IMR-90 (cell line): ENCODE data around the gene GSKIP. TPM values are rescaled to one million over a fixed set of nuclear protein-coding genes. Genes with fewer than 3 reads are reported as not detected.

Experiments
- ATAC-seq: fragments of 200-7000 bp; cut with Tn5 transposase; 2 replicates; pipeline ENCODE4 v1.9.1; 2020; ENCODE audit warnings: low read depth, mild to moderate bottlenecking, moderate library complexity
- BruUV-seq: library from RNA; stranded (reverse); fragments of 400-500 nt; replicated peaks from 2 replicates; lab custom pipeline; 2021; lab: Mats Ljungman, UMichigan
- CTCF ChIA-PET: fragments of 300-600 bp; formaldehyde crosslinking; extraction: SDS; loops from one replicate; lab custom pipeline; 2021; ENCODE audit warnings: antibody characterized with exemption; lab: Yijun Ruan, JAX
- POLR2A ChIA-PET: fragments of 300-600 bp; sonication (Branson Sonifier 250); formaldehyde crosslinking; loops from one replicate; lab custom pipeline; 2022; ENCODE audit warnings: antibody characterized with exemption; ENCODE audit not compliant: unreplicated experiment; lab: Charles Lee
- DNase-seq: peaks from one replicate; pipeline ENCODE4 v3.0.0; 2013
- H2AFZ ChIP-seq: replicated peaks from 2 replicates; pipeline ENCODE3; 2013; ENCODE audit warnings: low read length, mild to moderate bottlenecking; ENCODE audit not compliant: poor library complexity
- H2AK5ac ChIP-seq: 2 replicates; pipeline ENCODE4 v1.6.1; 2013; ENCODE audit warnings: low read depth, low read length, inconsistent platforms
- H2AK9ac ChIP-seq: replicated peaks from 2 replicates; pipeline ENCODE3; 2013; ENCODE audit warnings: mild to moderate bottlenecking, low read depth, low read length, moderate library complexity; ENCODE audit not compliant: poor library complexity
- H2BK120ac ChIP-seq: 2 replicates; pipeline ENCODE4 v1.6.1; 2013; ENCODE audit warnings: low read depth, low read length, inconsistent platforms
- H2BK15ac ChIP-seq: 3 replicates; pipeline ENCODE4 v1.6.1; 2013; ENCODE audit warnings: low read depth, low read length, inconsistent platforms
- H2BK20ac ChIP-seq: 2 replicates; pipeline ENCODE4 v1.6.1; 2013; ENCODE audit warnings: low read depth, mild to moderate bottlenecking, inconsistent platforms, low read length, moderate library complexity
- H2BK5ac ChIP-seq: 2 replicates; pipeline ENCODE4 v1.6.1; 2013; ENCODE audit warnings: mild to moderate bottlenecking, low read depth, low read length, inconsistent platforms; ENCODE audit not compliant: poor library complexity, severe bottlenecking
- H3K14ac ChIP-seq: replicated peaks from 2 replicates; pipeline ENCODE4 v1.6.1; 2013; ENCODE audit warnings: low read depth, low read length, inconsistent platforms
- H3K18ac ChIP-seq: 2 replicates; pipeline ENCODE4 v1.6.1; 2013; ENCODE audit warnings: low read depth, low read length, control low read depth
- H3K23ac ChIP-seq: 2 replicates; pipeline ENCODE4 v1.6.1; 2013; ENCODE audit warnings: low read depth, low read length, inconsistent platforms
- H3K27ac ChIP-seq: 2 replicates; pipeline ENCODE4 v1.5.1; 2013; ENCODE audit warnings: mild to moderate bottlenecking, control low read depth, low read length; ENCODE audit not compliant: insufficient read depth
- H3K27me3 ChIP-seq: 2 replicates; pipeline ENCODE4 v1.6.1; 2013; ENCODE audit warnings: low read length; ENCODE audit not compliant: control insufficient read depth, insufficient read depth
- H3K36me3 ChIP-seq: 2 replicates; pipeline ENCODE4 v1.6.1; 2013; ENCODE audit warnings: low read length, mixed read lengths; ENCODE audit not compliant: control insufficient read depth, insufficient read depth
- H3K4ac ChIP-seq: 2 replicates; pipeline ENCODE4 v1.6.1; 2013; ENCODE audit warnings: low read depth, low read length, inconsistent platforms
- H3K4me1 ChIP-seq: 2 replicates; pipeline ENCODE4 v1.6.1; 2013; ENCODE audit warnings: low read length, mixed read lengths; ENCODE audit not compliant: control insufficient read depth, insufficient read depth
- H3K4me2 ChIP-seq: 2 replicates; pipeline ENCODE4 v1.6.1; 2013; ENCODE audit warnings: low read depth, mild to moderate bottlenecking, control low read depth, low read length, moderate library complexity
- H3K4me3 ChIP-seq: 2 replicates; pipeline ENCODE4 v1.5.1; 2013; ENCODE audit warnings: low read depth, mild to moderate bottlenecking, control low read depth, low read length, moderate library complexity; ENCODE audit not compliant: insufficient read depth
- H3K56ac ChIP-seq: 2 replicates; pipeline ENCODE4 v1.6.1; 2013; ENCODE audit warnings: low read length, inconsistent platforms; ENCODE audit not compliant: insufficient read depth; ENCODE audit errors: extremely low read depth
- H3K79me1 ChIP-seq, 2 experiments: 2 replicates each; pipeline ENCODE4 v1.6.1; 2013; ENCODE audit warnings: low read length in 2 of 2, inconsistent platforms in 1 of 2, low read depth in 1 of 2
- H3K9ac ChIP-seq: 2 replicates; pipeline ENCODE4 v1.6.1; 2013; ENCODE audit warnings: low read depth, low read length, control low read depth
- H3K9me1 ChIP-seq: 2 replicates; pipeline ENCODE4 v1.6.1; 2013; ENCODE audit warnings: low read length, inconsistent platforms; ENCODE audit not compliant: insufficient read depth
- H3K9me3 ChIP-seq: 2 replicates; pipeline ENCODE4 v1.6.1; 2013; ENCODE audit warnings: low read length; ENCODE audit not compliant: control insufficient read depth, insufficient read depth
- H4K20me1 ChIP-seq: 2 replicates; pipeline ENCODE4 v1.6.1; 2013; ENCODE audit warnings: low read length, inconsistent platforms; ENCODE audit not compliant: insufficient read depth
- H4K5ac ChIP-seq: 2 replicates; pipeline ENCODE4 v1.6.1; 2013; ENCODE audit warnings: mild to moderate bottlenecking, low read depth, low read length, control low read depth
- H4K8ac ChIP-seq, 2 experiments: 2 replicates each; pipeline ENCODE4 v1.6.1; 2013; ENCODE audit warnings: low read depth in 2 of 2, low read length in 2 of 2, control low read depth in 1 of 2, inconsistent platforms in 1 of 2
- H4K91ac ChIP-seq: 2 replicates; pipeline ENCODE4 v1.6.1; 2013; ENCODE audit warnings: low read depth, low read length, inconsistent platforms; ENCODE audit not compliant: insufficient read depth
- BHLHE40 ChIP-seq: fragments of 150-350 bp; IDR thresholded peaks from 2 replicates; pipeline ENCODE4 v1.6.1; 2016; ENCODE audit warnings: mild to moderate bottlenecking, low read depth, low read length
- CEBPB ChIP-seq: IDR thresholded peaks from 2 replicates; pipeline ENCODE4 v1.6.1; 2012; ENCODE audit warnings: low read depth, low read length, improper control_type of control experiment
- CHD1 ChIP-seq: IDR thresholded peaks from 2 replicates; pipeline ENCODE4 v1.6.1; 2012; ENCODE audit warnings: low read depth, low read length, improper control_type of control experiment
- CTCF ChIP-seq: conservative IDR thresholded peaks from 2 replicates; pipeline ENCODE4 v1.5.1; 2012; ENCODE audit warnings: mild to moderate bottlenecking, low read depth, low read length, improper control_type of control experiment
- ELK1 ChIP-seq: fragments of 150-350 bp; IDR thresholded peaks from 2 replicates; pipeline ENCODE4 v1.6.1; 2016; ENCODE audit warnings: low read depth, mild to moderate bottlenecking, low read length, moderate library complexity, borderline replicate concordance
- FOS ChIP-seq: fragments of 150-350 bp; IDR thresholded peaks from 2 replicates; pipeline ENCODE4 v1.6.1; 2016; ENCODE audit warnings: low read depth, low read length
- MAZ ChIP-seq: IDR thresholded peaks from 2 replicates; pipeline ENCODE4 v1.6.1; 2012; ENCODE audit warnings: low read depth, mild to moderate bottlenecking, low read length, improper control_type of control experiment, moderate library complexity, borderline replicate concordance
- MXI1 ChIP-seq: IDR thresholded peaks from 2 replicates; pipeline ENCODE4 v1.6.1; 2012; ENCODE audit warnings: low read depth, mild to moderate bottlenecking, low read length, moderate library complexity, borderline replicate concordance
- NFE2L2 ChIP-seq: fragments of 150-350 bp; IDR thresholded peaks from 2 replicates; pipeline ENCODE4 v1.6.1; 2016; ENCODE audit warnings: low read depth, mild to moderate bottlenecking, low read length
- POLR2A ChIP-seq: IDR thresholded peaks from 2 replicates; pipeline ENCODE4 v1.6.1; 2012; ENCODE audit warnings: mild to moderate bottlenecking, low read depth, low read length
- RFX5 ChIP-seq: IDR thresholded peaks from 2 replicates; pipeline ENCODE4 v1.8.0; 2012; ENCODE audit warnings: low read depth, mild to moderate bottlenecking, low read length, moderate library complexity
- SMC3 ChIP-seq: fragments of 150-350 bp; IDR thresholded peaks from 2 replicates; pipeline ENCODE4 v1.6.1; 2016; ENCODE audit warnings: low read depth, mild to moderate bottlenecking, antibody characterized with exemption, low read length, moderate library complexity
- USF2 ChIP-seq: fragments of 150-350 bp; IDR thresholded peaks from 2 replicates; pipeline ENCODE4 v1.6.1; 2017; ENCODE audit warnings: mild to moderate bottlenecking, antibody characterized with exemption, low read length, low read depth
- WGBS, 2 experiments: methylation state at CpG; one replicate each; pipeline versions ENCODE4 v1.1.5 to v1.1.7; 2013; ENCODE audit warnings: missing lambda C conversion rate in 2 of 2; ENCODE audit not compliant: insufficient read length in 1 of 2; ENCODE audit errors: extremely low coverage in 2 of 2; 5-methylcytosine and 5-hydroxymethylcytosine counted together
- dilution Hi-C: fragments of 300-500 bp; cut with HindIII; formaldehyde crosslinking; loops from one replicate; pipeline ENCODE4 v1.14.3; 2018; ENCODE audit warnings: low sequenced_read_pairs; ENCODE audit not compliant: unreplicated experiment
- in situ Hi-C: fragments of 300-500 bp; cut with MboI; formaldehyde crosslinking; loops from 3 replicates; pipeline ENCODE4 v1.14.3; 2019; ENCODE audit warnings: low sequenced_read_pairs, inconsistent platforms, mixed read lengths
- intact Hi-C: fragments of 100-400 bp; cut with micrococcal nuclease; formaldehyde crosslinking; loops from 2 replicates; pipeline ENCODE4 v1.10.0; 2022
- polyA plus RNA-seq, 3 experiments: library from polyadenylated mRNA; depleted of rRNA; stranded (reverse); fragments of >200 nt; gene quantifications; 2 replicates each; pipeline ENCODE4 v1.2.3, GENCODE V29; 2012; ENCODE audit warnings: low replicate concordance in 1 of 3
- total RNA-seq: library from RNA; depleted of rRNA; stranded (reverse); fragments of >200 nt; gene quantifications from 2 replicates; pipeline ENCODE4 v1.2.3, GENCODE V29; 2012

The GSKIP gene
- total and polyA plus RNA-seq, 2 of the 4 experiments (the other 2 are of a cell fraction) = 11.7 to 22.0 TPM

GRCh38 chr14:96362071-96362964, 1.0 kb upstream of the GSKIP start:
- CTCF ChIA-PET = no interaction called here
- Histone ChIP-seq H2AFZ (peak overlapping the region; percentile 94), H3K9ac (peak overlapping the region; percentile 74), H3K14ac (peak overlapping the region; percentile 60; the same call in 1 of the 2 replicates), H4K5ac (no peak overlapping the region; the same call in 1 of the 2 replicates), H2BK20ac (no peak overlapping the region), H4K8ac (peak overlapping the region; percentile 35 to 73; a peak in 1 of 4 replicates), H4K91ac (no peak overlapping the region), H4K20me1 (peaks cover 19% of the 10 kb centered on the region; the same call in 1 of the 2 replicates), H3K79me1 (peaks cover 27 to 71% of the 10 kb centered on the region in 2 experiments), H3K9me1 (peaks cover 6% of the 10 kb centered on the region), H2BK120ac (no peak overlapping the region), H2BK5ac (peak overlapping the region; percentile 16), H3K4me1 (peaks cover 6% of the 10 kb centered on the region), H3K4me2 (peak overlapping the region; percentile 99), H3K36me3 (no peaks in the 10 kb centered on the region), H3K56ac (0 out of 2 replicates have a peak overlapping the region, but pooled peaks have one; percentile 24), H3K4me3 (peak overlapping the region; percentile 96), H2AK9ac (peak overlapping the region; percentile 86), H2AK5ac (no peak overlapping the region), H2BK15ac (no peak overlapping the region), H3K27ac (peak overlapping the region; percentile 54), H3K23ac (peak overlapping the region; percentile 91), H3K27me3 (no peaks in the 10 kb centered on the region), H3K4ac (peak overlapping the region; percentile 42; the same call in 1 of the 2 replicates), H3K18ac (no peak overlapping the region; the same call in 1 of the 2 replicates), H3K9me3 (no peaks in the 10 kb centered on the region)
- no TSS peak for BruUV-seq
- intact Hi-C loops = loop anchor here (5.0 kb wide), 1 partner anchor 60 kb away; no protein-coding TSS in a partner anchor
- in situ Hi-C loops = no loop called here
- ATAC-seq (no peak), DNase-seq (peak; percentile 30)
- WGBS, 2 experiments = 3% methylated on average over 10 of the region's 27 CpGs; no CpG with 5 or more reads in 1 of the 2 experiments
- POLR2A ChIA-PET = interaction anchor here (0.6 kb wide), 1 partner anchor 20 kb away, joined by 11 read pairs; no protein-coding TSS in a partner anchor
- dilution Hi-C loops = no loop called here
- 0 out of 2 replicates have a peak, but pooled peaks have one; percentile 47 for TF ChIP-seq CHD1
- 0 out of 2 replicates have a peak, but pooled peaks have one; percentile 0 for TF ChIP-seq POLR2A
- TF ChIP-seq BHLHE40 = no peak
- no peak for TF ChIP-seq MAZ
- peak; percentile 83 for TF ChIP-seq USF2
- no peak for TF ChIP-seq SMC3
- TF ChIP-seq NFE2L2 = no peak
- TF ChIP-seq RFX5 = no peak
- TF ChIP-seq CEBPB = no peak
- no peak for TF ChIP-seq CTCF
- no peak for TF ChIP-seq FOS
- TF ChIP-seq ELK1 = no peak
- peak; percentile 44; the same call in 1 of the 2 replicates for TF ChIP-seq MXI1
